Mucosa of descending colon (tissue), 3 donors: ENCODE data around the gene INO80C. TPM values are rescaled to one million over a fixed set of nuclear protein-coding genes. Genes with fewer than 3 reads are reported as not detected.

Source experiments
- ATAC-seq: fragments of 200-7000 bp; cut with Tn5 transposase; one replicate; pipeline ENCODE4 v1.9.1; 2020; ENCODE audit warnings: mild to moderate bottlenecking, moderate library complexity
- DNase-seq, 3 donors: peaks; one replicate each; pipeline ENCODE4 v3.0.0-alpha.2; 2020
- H3K36me3 ChIP-seq: fragments of 200-600 bp; one replicate; pipeline ENCODE4 v1.8.0; 2021; ENCODE audit warnings: low read depth, mild to moderate bottlenecking
- H3K4me1 ChIP-seq: fragments of 200-600 bp; one replicate; pipeline ENCODE4 v1.8.0; 2021; ENCODE audit warnings: low read depth, mild to moderate bottlenecking
- H3K4me3 ChIP-seq: fragments of 200-600 bp; one replicate; pipeline ENCODE4 v1.8.0; 2021; ENCODE audit warnings: mild to moderate bottlenecking
- H3K9me3 ChIP-seq: fragments of 200-600 bp; one replicate; pipeline ENCODE4 v1.8.0; 2021; ENCODE audit warnings: mild to moderate bottlenecking
- CTCF ChIP-seq: fragments of 200-600 bp; IDR thresholded peaks from one replicate; pipeline ENCODE4 v1.8.0; 2022; ENCODE audit warnings: antibody characterized with exemption, mild to moderate bottlenecking
- intact Hi-C, 2 donors: fragments of 100-400 bp; cut with DNase I in 1 of 2; cut with micrococcal nuclease in 1 of 2; formaldehyde crosslinking; loops; one replicate each; pipeline versions ENCODE4 v1.11.0 to v1.11.1; 2022; cut with DNase I, micrococcal nuclease
- long read RNA-seq, 2 donors: library from polyadenylated mRNA; unstranded; transcript quantifications; one replicate each; pipeline ENCODE4 v2.0.0, GENCODE V29; 2019 to 2021
- total RNA-seq, 3 donors: library from RNA; stranded (reverse); fragmentation: NEBNext Ultra II Directional in 2 of 3; extraction: Animal tissue kit (Norgen Biotek cat#: 25700) in 2 of 3; gene quantifications; one replicate each; pipeline versions ENCODE4 v1.2.1 to v1.2.4, GENCODE V29; 2021 to 2023
- donor health status: DM: no; HTN: no; CAD: no; lungs with moderate emphysema.
- donor health status: DM: no; HTN: no; CAD: no.
- donor health status: DM: no; HTN: yes; CAD: no.

The INO80C gene
- 10 to 100 TPM; 28.0 to 46.7 (median 32.2) TPM for total RNA-seq
- long read RNA-seq, donor 1, transcript INO80C-202 (5 exons, 974 nt) = major isoform, 6 of 6 reads
- long read RNA-seq, donor 1, partial matches to known transcripts = 0 of 6 reads
- long read RNA-seq, donor 1, other reads (novel, unspliced or antisense) = 0 of 6 reads
- long read RNA-seq, donor 2, transcript INO80C-202 (5 exons, 974 nt) = major isoform, 11 of 15 reads
- long read RNA-seq, donor 2, partial matches to known transcripts = 1 of 15 reads
- long read RNA-seq, donor 2, other reads (novel, unspliced or antisense) = 2 of 15 reads

GRCh38 chr18:35497370-35498197, at the start of gene INO80C:
INO80C (minus strand) TSS chr18:35497960; CDS start chr18:35497874, 86 bp downstream.
- intact Hi-C loops = no loop called here
- peak; percentile 97 for ATAC-seq
- DNase-seq = peak; percentile 94 to 96 (median 95)
- Histone ChIP-seq H3K36me3 (no peaks in the 10 kb centered on the region), H3K9me3 (no peaks in the 10 kb centered on the region), H3K4me3 (peak within 1 kb of the TSS; percentile 46), H3K4me1 (peaks cover 3% of the 10 kb centered on the region)
- no peak for TF ChIP-seq CTCF

- Histone ChIP-seq H3K4me3 (no peak overlapping the region), H3K9me3 (no peaks in the 10 kb centered on the region), H3K4me1 (no peaks in the 10 kb centered on the region), H3K36me3 (no peaks in the 10 kb centered on the region)
- DNase-seq (no peak), ATAC-seq (peak; percentile 77)
- intact Hi-C loops = no loop called here
- no peak for TF ChIP-seq CTCF
These were observed 49.3 kb upstream of the INO80C start for GRCh38 chr18:35547008-35547605.

- H3K36me3 ChIP-seq = no peaks in the 10 kb centered on the region
- peaks cover 5% of the 10 kb centered on the region for H3K9me3 ChIP-seq
- DNase-seq (no peak), ATAC-seq (no peak)
- intact Hi-C loops = no loop called here
- no peaks in the 10 kb centered on the region for H3K4me1 ChIP-seq
- H3K4me3 ChIP-seq = no peak overlapping the region
- TF ChIP-seq CTCF = no peak
These were observed 44.6 kb upstream of the INO80C start for GRCh38 chr18:35542356-35542755.

- H3K36me3 ChIP-seq = no peaks in the 10 kb centered on the region
- H3K4me1 ChIP-seq = no peaks in the 10 kb centered on the region
- peaks cover 5% of the 10 kb centered on the region for H3K9me3 ChIP-seq
- intact Hi-C loops = no loop called here
- ATAC-seq = no peak
- TF ChIP-seq CTCF = no peak
- no peak for DNase-seq
- no peak overlapping the region for H3K4me3 ChIP-seq
These were observed 37.5 kb upstream of the INO80C start for GRCh38 chr18:35535297-35535696.

GRCh38 chr18:35533916-35534405, 36.2 kb upstream of the INO80C start:
- TF ChIP-seq CTCF = no peak
- no peaks in the 10 kb centered on the region for H3K36me3 ChIP-seq
- H3K4me1 ChIP-seq = no peaks in the 10 kb centered on the region
- ATAC-seq (no peak), DNase-seq (no peak)
- intact Hi-C loops = no loop called here
- peaks cover 2% of the 10 kb centered on the region for H3K9me3 ChIP-seq
- H3K4me3 ChIP-seq = no peak overlapping the region
